ENCODE results near the gene KDELR3.

KDELR3 gene

GRCh38 chr22:38442967-38443627 lies 24.8 kb upstream of the KDELR3 start:
- no peak for TF ChIP-seq TCF12 (IDR thresholded peaks at IDR 0.05; ENCODE audit: low read depth)
- no peak for TF ChIP-seq CEBPB (IDR thresholded peaks at IDR 0.05)
- no peak for TF ChIP-seq FOXM1 (IDR thresholded peaks at IDR 0.05; ENCODE audit: borderline replicate concordance, low read depth)

DNA sequence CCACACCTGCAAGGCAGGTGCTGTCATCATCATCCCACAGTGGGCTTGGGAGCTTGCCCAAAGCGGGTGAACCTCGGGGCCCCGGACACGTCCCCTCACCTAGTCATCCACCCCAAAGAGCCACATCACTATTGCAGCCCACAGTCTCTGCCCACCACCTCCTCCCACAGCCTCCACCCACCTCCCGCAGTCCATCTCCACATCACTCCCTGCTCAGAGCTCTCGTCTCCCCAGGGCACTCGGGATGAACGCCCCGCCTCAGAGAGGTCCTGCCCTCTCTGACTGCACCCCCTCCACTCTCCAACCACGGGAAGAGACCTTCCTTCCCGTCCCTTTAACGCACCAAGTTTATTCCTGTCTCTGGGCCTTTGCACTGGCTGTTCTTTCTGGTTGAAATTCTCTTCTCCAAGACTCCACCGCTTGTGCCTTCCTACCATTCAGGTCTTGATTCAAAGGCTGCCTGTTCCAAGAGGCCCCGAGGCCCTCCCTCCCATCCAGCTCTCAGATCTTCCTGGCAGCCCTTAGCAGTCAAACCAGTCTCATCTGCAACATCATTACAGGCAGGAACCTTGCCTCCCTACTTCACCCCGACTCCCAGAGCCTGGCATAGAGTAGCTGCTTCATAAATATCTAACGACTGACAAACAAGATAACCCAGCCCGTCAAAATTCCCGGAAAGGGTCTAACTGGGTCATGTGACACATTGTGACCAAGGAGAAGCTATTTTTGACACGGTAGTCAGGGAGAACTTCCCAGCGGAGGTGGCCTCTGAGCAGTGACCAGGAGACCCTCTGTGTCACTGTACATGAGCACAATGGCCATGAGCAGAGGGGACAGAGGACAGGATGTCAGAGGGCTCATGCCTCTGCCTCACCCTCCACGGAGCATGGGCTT lies 24.0 kb upstream of the KDELR3 start:
- TF ChIP-seq USF1 (IDR thresholded peaks at IDR 0.05) (0 out of 2 replicates have a peak, but pooled peaks have one; percentile 2), TEAD4 (IDR thresholded peaks at IDR 0.05) (no peak)

GRCh38 chr22:38444783-38445182 lies 23.1 kb upstream of the KDELR3 start:
- no peak for TF ChIP-seq TAF1 (IDR thresholded peaks at IDR 0.05; ENCODE audit: low read depth)
- TF ChIP-seq YY1 (IDR thresholded peaks at IDR 0.05; ENCODE audit: low read depth), result no peak
- no peak for TF ChIP-seq EP300 (IDR thresholded peaks at IDR 0.05; ENCODE audit: borderline replicate concordance)
- no peak for TF ChIP-seq TCF12 (IDR thresholded peaks at IDR 0.05; ENCODE audit: low read depth)
- TF ChIP-seq RAD21 (IDR thresholded peaks at IDR 0.05; ENCODE audit: low read depth), result no peak
- TF ChIP-seq FOXM1 (IDR thresholded peaks at IDR 0.05; ENCODE audit: borderline replicate concordance, low read depth), result no peak
- TF ChIP-seq CEBPB (IDR thresholded peaks at IDR 0.05), result no peak
- no peak for TF ChIP-seq CREB1 (IDR thresholded peaks at IDR 0.05; ENCODE audit: low read depth)

DNA sequence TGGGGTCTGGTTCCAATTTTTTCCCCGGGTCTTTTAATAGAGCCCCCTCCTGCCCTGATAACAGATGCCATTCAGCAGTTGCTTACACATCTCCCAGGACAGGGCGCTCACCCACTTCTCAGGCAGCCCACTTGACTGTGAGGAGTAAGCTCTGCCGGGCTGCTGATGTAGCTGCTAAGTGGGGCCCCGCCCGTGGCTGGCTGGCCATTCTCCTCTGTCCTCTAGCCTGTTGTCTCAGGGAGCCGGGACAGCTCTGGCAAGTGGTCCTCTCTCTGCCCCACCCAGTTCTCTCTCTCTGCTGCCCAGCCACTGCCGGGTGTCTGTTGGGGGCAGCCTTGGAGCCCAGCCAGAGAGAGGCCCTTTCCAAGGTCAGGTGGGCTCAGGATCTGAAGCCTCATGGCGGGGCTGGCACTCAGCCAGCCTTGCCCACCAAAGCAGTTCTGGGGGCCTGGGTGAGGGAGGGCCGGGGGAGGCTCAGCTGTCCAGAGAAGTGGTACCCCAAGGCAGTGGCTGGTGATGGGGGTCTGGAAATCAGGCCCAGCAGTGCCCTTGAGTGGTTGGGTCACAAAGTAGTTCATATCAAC lies 21.8 kb upstream of the KDELR3 start:
- no peak for TF ChIP-seq CREB1 (IDR thresholded peaks at IDR 0.05; ENCODE audit: low read depth)
- TF ChIP-seq NFIC (IDR thresholded peaks at IDR 0.05), result peak; percentile 33; the same call in 1 of the 2 replicates

- TF ChIP-seq CREB1 (IDR thresholded peaks at IDR 0.05; ENCODE audit: low read depth) (no peak), TEAD4 (IDR thresholded peaks at IDR 0.05) (no peak), FOXM1 (IDR thresholded peaks at IDR 0.05; ENCODE audit: borderline replicate concordance, low read depth) (no peak), EGR1 (IDR thresholded peaks at IDR 0.05) (no peak), NFIC (IDR thresholded peaks at IDR 0.05) (no peak), USF1 (IDR thresholded peaks at IDR 0.05) (no peak), EP300 (IDR thresholded peaks at IDR 0.05; ENCODE audit: borderline replicate concordance) (no peak), CEBPB (IDR thresholded peaks at IDR 0.05) (no peak), ZBTB7A (IDR thresholded peaks at IDR 0.05; ENCODE audit: low read depth) (no peak), RAD21 (IDR thresholded peaks at IDR 0.05; ENCODE audit: low read depth) (no peak), TCF12 (IDR thresholded peaks at IDR 0.05; ENCODE audit: low read depth) (no peak), YY1 (IDR thresholded peaks at IDR 0.05; ENCODE audit: low read depth) (no peak), TAF1 (IDR thresholded peaks at IDR 0.05; ENCODE audit: low read depth) (no peak)
- TF ChIP-seq, protein P1, sequence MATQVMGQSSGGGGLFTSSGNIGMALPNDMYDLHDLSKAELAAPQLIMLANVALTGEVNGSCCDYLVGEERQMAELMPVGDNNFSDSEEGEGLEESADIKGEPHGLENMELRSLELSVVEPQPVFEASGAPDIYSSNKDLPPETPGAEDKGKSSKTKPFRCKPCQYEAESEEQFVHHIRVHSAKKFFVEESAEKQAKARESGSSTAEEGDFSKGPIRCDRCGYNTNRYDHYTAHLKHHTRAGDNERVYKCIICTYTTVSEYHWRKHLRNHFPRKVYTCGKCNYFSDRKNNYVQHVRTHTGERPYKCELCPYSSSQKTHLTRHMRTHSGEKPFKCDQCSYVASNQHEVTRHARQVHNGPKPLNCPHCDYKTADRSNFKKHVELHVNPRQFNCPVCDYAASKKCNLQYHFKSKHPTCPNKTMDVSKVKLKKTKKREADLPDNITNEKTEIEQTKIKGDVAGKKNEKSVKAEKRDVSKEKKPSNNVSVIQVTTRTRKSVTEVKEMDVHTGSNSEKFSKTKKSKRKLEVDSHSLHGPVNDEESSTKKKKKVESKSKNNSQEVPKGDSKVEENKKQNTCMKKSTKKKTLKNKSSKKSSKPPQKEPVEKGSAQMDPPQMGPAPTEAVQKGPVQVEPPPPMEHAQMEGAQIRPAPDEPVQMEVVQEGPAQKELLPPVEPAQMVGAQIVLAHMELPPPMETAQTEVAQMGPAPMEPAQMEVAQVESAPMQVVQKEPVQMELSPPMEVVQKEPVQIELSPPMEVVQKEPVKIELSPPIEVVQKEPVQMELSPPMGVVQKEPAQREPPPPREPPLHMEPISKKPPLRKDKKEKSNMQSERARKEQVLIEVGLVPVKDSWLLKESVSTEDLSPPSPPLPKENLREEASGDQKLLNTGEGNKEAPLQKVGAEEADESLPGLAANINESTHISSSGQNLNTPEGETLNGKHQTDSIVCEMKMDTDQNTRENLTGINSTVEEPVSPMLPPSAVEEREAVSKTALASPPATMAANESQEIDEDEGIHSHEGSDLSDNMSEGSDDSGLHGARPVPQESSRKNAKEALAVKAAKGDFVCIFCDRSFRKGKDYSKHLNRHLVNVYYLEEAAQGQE (IDR thresholded peaks at IDR 0.05; ENCODE audit: low read depth), result no peak
- TF ChIP-seq, protein P2, sequence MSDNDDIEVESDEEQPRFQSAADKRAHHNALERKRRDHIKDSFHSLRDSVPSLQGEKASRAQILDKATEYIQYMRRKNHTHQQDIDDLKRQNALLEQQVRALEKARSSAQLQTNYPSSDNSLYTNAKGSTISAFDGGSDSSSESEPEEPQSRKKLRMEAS (IDR thresholded peaks at IDR 0.05), result no peak
Observed at GRCh38 chr22:38448945-38449745, 18.8 kb upstream of the KDELR3 start.

DNA sequence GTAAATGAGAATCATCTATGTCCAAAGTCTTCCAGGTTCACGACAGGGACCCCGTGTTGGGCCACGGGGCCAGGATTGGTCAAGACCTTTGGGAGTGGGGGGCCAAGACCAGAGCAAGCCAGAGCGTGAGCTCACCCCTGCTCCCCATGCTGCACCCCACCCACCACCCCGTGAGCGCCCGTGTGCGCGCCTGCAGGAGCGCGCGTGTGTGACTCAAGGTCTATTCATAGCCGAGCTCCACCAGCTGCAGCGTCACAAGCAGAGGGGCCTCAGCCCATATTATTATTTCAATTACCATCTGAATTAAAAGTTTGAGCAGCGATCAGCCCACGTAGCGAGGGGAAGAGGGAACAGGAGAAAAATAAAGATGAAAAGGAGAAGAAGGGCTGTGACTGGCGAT lies 18.1 kb upstream of the KDELR3 start:
- TF ChIP-seq TAF1 (IDR thresholded peaks at IDR 0.05; ENCODE audit: low read depth), result no peak
- TF ChIP-seq, protein P1 (IDR thresholded peaks at IDR 0.05; ENCODE audit: low read depth), result no peak
- no peak for TF ChIP-seq TCF12 (IDR thresholded peaks at IDR 0.05; ENCODE audit: low read depth)
- no peak for TF ChIP-seq ZBTB7A (IDR thresholded peaks at IDR 0.05; ENCODE audit: low read depth)
- no peak for TF ChIP-seq CEBPB (IDR thresholded peaks at IDR 0.05)
- no peak for TF ChIP-seq CREB1 (IDR thresholded peaks at IDR 0.05; ENCODE audit: low read depth)
- TF ChIP-seq FOXM1 (IDR thresholded peaks at IDR 0.05; ENCODE audit: borderline replicate concordance, low read depth), result no peak
- no peak for TF ChIP-seq EP300 (IDR thresholded peaks at IDR 0.05; ENCODE audit: borderline replicate concordance)

All from Ishikawa (cell line).